ENCODE measurements around the gene FIGNL1. TPM values are rescaled to one million over a fixed set of nuclear protein-coding genes. Genes with fewer than 3 reads are reported as not detected.

FIGNL1 gene
- total and polyA plus RNA-seq, 7 experiments from 2014 or later = 7.7 to 30.2 (median 10.3) TPM

DNA sequence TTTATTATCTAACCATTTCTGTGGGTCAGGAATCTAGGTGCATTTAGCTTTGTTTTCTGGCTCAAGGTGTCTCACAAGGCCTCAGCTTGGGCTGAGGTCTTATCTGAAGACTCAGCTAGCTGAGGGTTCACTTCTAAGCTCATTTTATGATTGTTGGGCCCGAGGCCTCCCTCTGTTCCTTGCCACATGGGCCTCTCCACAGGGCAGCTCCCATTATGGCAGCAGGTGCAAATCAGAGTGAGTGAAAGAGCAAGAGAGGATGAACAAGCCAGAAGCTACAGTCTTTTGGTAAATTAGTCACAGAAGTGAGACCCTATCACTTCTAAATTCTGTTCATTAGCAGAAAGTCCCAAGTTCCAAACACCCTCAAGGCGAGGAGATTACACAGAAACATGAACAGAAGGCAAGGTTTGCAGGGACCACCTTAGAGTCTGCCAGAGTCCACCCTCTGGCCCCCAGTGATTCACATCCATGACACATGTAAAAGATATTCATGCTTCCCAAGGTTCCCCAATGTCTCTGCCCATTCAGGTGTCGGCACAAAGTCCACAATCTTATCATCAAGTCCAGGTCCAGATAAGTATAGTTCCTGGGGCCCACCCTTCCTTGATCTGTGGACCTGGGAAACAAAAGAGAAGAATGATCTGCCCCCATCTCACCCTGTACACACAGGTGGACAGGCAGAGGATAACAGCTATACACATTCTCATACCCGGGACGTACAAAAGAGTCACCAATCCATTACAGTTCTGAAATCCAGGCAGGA is 23.7 kb downstream of the FIGNL1 start:
- H3K27ac ChIP-seq (ENCODE audit: low read depth, low read length) = no peak overlapping the region
- H3K27me3 ChIP-seq (ENCODE audit: control insufficient read depth in 2 of 2, insufficient read depth in 2 of 2, low read length in 2 of 2) = no peaks in the 10 kb centered on the region
- Mint-ChIP-seq H3K27me3 (no peaks in the 10 kb centered on the region), H3K27ac (peak overlapping the region in 1 of 9 donors; percentile 20), H3K36me3 (no peaks in the 10 kb centered on the region), H3K4me1 (no peaks in the 10 kb centered on the region), H3K4me3 (no peak overlapping the region), H3K9me3 (no peaks in the 10 kb centered on the region)
- intact Hi-C loops (cut with micrococcal nuclease) = no loop called here
- no peak overlapping the region for H3K4me3 ChIP-seq (ENCODE audit: low read length)
- H3K4me1 ChIP-seq (ENCODE audit: control insufficient read depth in 2 of 2, insufficient read depth in 2 of 2, low read length in 2 of 2) = no peaks in the 10 kb centered on the region
- CTCF ChIA-PET = interaction anchor here (0.9 to 1.7 kb wide), 3 partner anchors 9 to 334 kb away, joined by 3 to 4 read pairs (median 4); partner anchors contain the start of gene ZPBP
- H3K9me3 ChIP-seq (ENCODE audit: control insufficient read depth in 2 of 3, low read length in 3 of 3) = no peaks in the 10 kb centered on the region
- no peak for DNase-seq
- POLR2A ChIA-PET = interaction anchor here (0.7 to 1.4 kb wide), 2 partner anchors 8 to 11 kb away, joined by 3 to 4 read pairs; no protein-coding TSS in a partner anchor
- H3K36me3 ChIP-seq (ENCODE audit: control insufficient read depth in 2 of 3, insufficient read depth in 3 of 3, low read length in 3 of 3) = no peaks in the 10 kb centered on the region
- no peak for ATAC-seq

DNA sequence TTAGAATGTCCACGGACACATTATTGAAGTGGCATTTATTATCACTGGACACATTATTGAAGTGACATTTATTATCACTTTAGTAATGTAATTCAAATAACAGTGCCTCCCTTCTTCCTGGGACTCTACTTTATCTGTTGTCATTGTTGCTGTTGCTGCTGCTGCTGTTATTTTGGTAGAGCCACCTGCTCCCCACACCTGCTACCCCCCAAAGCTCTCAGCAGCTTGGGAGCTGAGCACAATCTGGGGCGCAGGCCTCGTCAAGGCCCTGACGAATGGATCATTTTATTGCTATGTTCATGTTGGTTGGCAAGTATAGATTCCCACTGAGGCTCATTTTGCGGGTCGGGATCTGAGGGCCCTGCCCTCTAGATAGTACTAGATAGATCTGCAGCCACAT is 24.8 kb downstream of the FIGNL1 start:
- H3K36me3 Mint-ChIP-seq = no peaks in the 10 kb centered on the region
- POLR2A ChIA-PET = interaction anchor here (1.1 kb wide), 1 partner anchor 12 kb away, joined by 4 read pairs; no protein-coding TSS in a partner anchor

DNA sequence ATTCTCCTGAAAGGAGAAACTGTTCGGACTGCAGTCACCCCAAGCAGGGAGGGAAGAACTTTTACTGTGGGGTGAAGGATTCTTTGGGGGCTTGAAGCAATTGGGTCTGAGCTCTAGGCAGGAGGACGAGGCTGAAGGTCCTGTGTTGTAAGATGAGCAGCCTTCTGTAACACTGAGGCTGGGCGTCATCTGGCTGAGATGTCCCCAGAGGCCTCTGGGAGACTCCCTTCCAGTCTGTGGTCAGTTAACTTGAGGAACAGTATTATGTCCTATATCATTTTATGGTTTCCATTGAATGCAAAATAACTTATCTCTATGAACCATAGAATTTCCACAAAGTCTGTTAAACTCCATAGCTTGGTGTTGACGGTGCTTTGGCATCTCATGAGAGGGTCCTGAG is 26.3 kb downstream of the FIGNL1 start:
- Histone ChIP-seq H3K27ac (ENCODE audit: low read depth, low read length) (no peak overlapping the region), H3K4me3 (ENCODE audit: low read length) (no peak overlapping the region), H3K27me3 (ENCODE audit: control insufficient read depth in 2 of 2, insufficient read depth in 2 of 2, low read length in 2 of 2) (no peaks in the 10 kb centered on the region), H3K4me1 (ENCODE audit: control insufficient read depth in 2 of 2, insufficient read depth in 2 of 2, low read length in 2 of 2) (no peaks in the 10 kb centered on the region), H3K9me3 (ENCODE audit: control insufficient read depth in 2 of 3, low read length in 3 of 3) (no peaks in the 10 kb centered on the region), H3K36me3 (ENCODE audit: control insufficient read depth in 2 of 3, insufficient read depth in 3 of 3, low read length in 3 of 3) (no peaks in the 10 kb centered on the region)
- ATAC-seq (no peak), DNase-seq (no peak)
- POLR2A ChIA-PET = no interaction called here
- H3K27ac Mint-ChIP-seq = no peak overlapping the region
- intact Hi-C loops (cut with micrococcal nuclease) = no loop called here
- H3K4me3 Mint-ChIP-seq = no peak overlapping the region
- CTCF ChIA-PET = no interaction called here
- H3K4me1 Mint-ChIP-seq = no peaks in the 10 kb centered on the region
- H3K27me3 Mint-ChIP-seq = no peaks in the 10 kb centered on the region
- no peaks in the 10 kb centered on the region for H3K9me3 Mint-ChIP-seq
- no peaks in the 10 kb centered on the region for H3K36me3 Mint-ChIP-seq

More for the DNA sequence above, 24.8 kb downstream of the FIGNL1 start:
- CTCF ChIA-PET = no interaction called here
- Histone ChIP-seq H3K27me3 (ENCODE audit: control insufficient read depth in 2 of 2, insufficient read depth in 2 of 2, low read length in 2 of 2) (no peaks in the 10 kb centered on the region), H3K4me3 (ENCODE audit: low read length) (no peak overlapping the region), H3K4me1 (ENCODE audit: control insufficient read depth in 2 of 2, insufficient read depth in 2 of 2, low read length in 2 of 2) (no peaks in the 10 kb centered on the region), H3K36me3 (ENCODE audit: control insufficient read depth in 2 of 3, insufficient read depth in 3 of 3, low read length in 3 of 3) (no peaks in the 10 kb centered on the region), H3K27ac (ENCODE audit: low read depth, low read length) (no peak overlapping the region), H3K9me3 (ENCODE audit: control insufficient read depth in 2 of 3, low read length in 3 of 3) (no peaks in the 10 kb centered on the region)
- H3K4me1 Mint-ChIP-seq = no peaks in the 10 kb centered on the region
- DNase-seq (no peak), ATAC-seq (no peak)
- H3K9me3 Mint-ChIP-seq = no peaks in the 10 kb centered on the region
- no peak overlapping the region for H3K4me3 Mint-ChIP-seq
- H3K27me3 Mint-ChIP-seq = no peaks in the 10 kb centered on the region
- H3K27ac Mint-ChIP-seq = no peak overlapping the region
- intact Hi-C loops (cut with micrococcal nuclease) = no loop called here

DNA sequence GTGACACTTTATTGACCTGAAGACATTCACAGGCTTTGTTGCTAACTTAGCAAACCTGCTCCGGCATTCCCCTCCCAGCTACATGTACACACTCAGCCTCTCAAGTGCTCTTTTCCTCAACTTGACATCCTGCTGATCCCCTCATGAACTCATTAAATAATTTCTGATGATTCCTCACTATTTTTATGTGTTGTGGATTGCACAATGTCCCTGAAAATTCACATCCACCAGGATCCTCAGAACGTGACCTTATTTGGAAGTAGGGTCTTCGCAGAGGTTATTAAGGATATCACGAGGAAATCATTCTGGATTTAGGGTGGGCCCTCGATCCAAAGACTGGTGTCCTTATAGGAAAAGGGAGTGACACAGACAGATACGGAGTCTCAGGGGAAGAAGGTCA is 27.3 kb downstream of the FIGNL1 start:
- CTCF ChIA-PET = interaction anchor here (0.5 to 2.7 kb wide), 4 partner anchors 217 to 718 kb away, joined by 3 to 12 read pairs (median 6); no protein-coding TSS in a partner anchor
- Histone ChIP-seq H3K27ac (ENCODE audit: low read depth, low read length) (no peak overlapping the region), H3K36me3 (ENCODE audit: control insufficient read depth in 2 of 3, insufficient read depth in 3 of 3, low read length in 3 of 3) (no peaks in the 10 kb centered on the region), H3K4me3 (ENCODE audit: low read length) (no peak overlapping the region), H3K4me1 (ENCODE audit: control insufficient read depth in 2 of 2, insufficient read depth in 2 of 2, low read length in 2 of 2) (no peaks in the 10 kb centered on the region), H3K9me3 (ENCODE audit: control insufficient read depth in 2 of 3, low read length in 3 of 3) (no peaks in the 10 kb centered on the region), H3K27me3 (ENCODE audit: control insufficient read depth in 2 of 2, insufficient read depth in 2 of 2, low read length in 2 of 2) (no peaks in the 10 kb centered on the region)
- Mint-ChIP-seq H3K27me3 (no peaks in the 10 kb centered on the region), H3K4me3 (no peak overlapping the region), H3K4me1 (peaks cover 0 to 3% (median under 1%) of the 10 kb centered on the region in 7 donors), H3K27ac (no peak overlapping the region), H3K9me3 (no peaks in the 10 kb centered on the region), H3K36me3 (no peaks in the 10 kb centered on the region)
- DNase-seq (no peak), ATAC-seq (no peak)
- POLR2A ChIA-PET = no interaction called here
- intact Hi-C loops (cut with micrococcal nuclease) = no loop called here

DNA sequence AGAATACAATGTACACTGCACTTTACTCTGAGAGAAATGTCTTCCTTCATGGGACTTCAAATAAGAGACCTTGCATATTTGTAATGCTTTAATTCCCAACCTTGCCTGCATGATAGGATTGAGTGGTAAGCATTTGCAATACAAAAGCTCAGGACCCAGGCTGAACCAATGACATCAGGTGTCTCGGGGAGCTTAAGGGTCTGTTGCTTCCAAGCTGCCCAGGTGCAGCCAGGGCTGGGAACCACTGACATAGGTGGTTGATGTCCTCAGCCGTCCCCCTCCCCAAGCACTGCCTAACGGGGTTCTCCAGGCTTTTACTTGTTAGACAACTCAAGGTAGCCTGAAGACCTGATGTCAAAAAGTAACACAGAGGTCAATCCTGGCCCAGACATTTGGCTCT is 29.1 kb downstream of the FIGNL1 start:
- Histone ChIP-seq H3K4me3 (ENCODE audit: low read length) (no peak overlapping the region), H3K4me1 (ENCODE audit: control insufficient read depth in 2 of 2, insufficient read depth in 2 of 2, low read length in 2 of 2) (peaks cover 0 to 16% of the 10 kb centered on the region in 2 donors), H3K27me3 (ENCODE audit: control insufficient read depth in 2 of 2, insufficient read depth in 2 of 2, low read length in 2 of 2) (no peaks in the 10 kb centered on the region), H3K27ac (ENCODE audit: low read depth, low read length) (no peak overlapping the region), H3K36me3 (ENCODE audit: control insufficient read depth in 2 of 3, insufficient read depth in 3 of 3, low read length in 3 of 3) (no peaks in the 10 kb centered on the region), H3K9me3 (ENCODE audit: control insufficient read depth in 2 of 3, low read length in 3 of 3) (no peaks in the 10 kb centered on the region)
- DNase-seq (no peak), ATAC-seq (no peak)
- H3K4me3 Mint-ChIP-seq = no peak overlapping the region
- H3K27me3 Mint-ChIP-seq = no peaks in the 10 kb centered on the region
- no peaks in the 10 kb centered on the region for H3K9me3 Mint-ChIP-seq
- POLR2A ChIA-PET = interaction anchor here (0.7 kb wide), 1 partner anchor 50 kb away, joined by 3 read pairs; no protein-coding TSS in a partner anchor
- H3K36me3 Mint-ChIP-seq = no peaks in the 10 kb centered on the region
- peaks cover 3 to 21% (median 18%) of the 10 kb centered on the region in 7 donors for H3K4me1 Mint-ChIP-seq
- no peak overlapping the region for H3K27ac Mint-ChIP-seq
- intact Hi-C loops (cut with micrococcal nuclease) = no loop called here
- CTCF ChIA-PET = interaction anchor here (0.7 to 7.1 kb wide), 6 partner anchors 36 to 740 kb away, joined by 3 to 77 read pairs (median 6); no protein-coding TSS in a partner anchor

DNA sequence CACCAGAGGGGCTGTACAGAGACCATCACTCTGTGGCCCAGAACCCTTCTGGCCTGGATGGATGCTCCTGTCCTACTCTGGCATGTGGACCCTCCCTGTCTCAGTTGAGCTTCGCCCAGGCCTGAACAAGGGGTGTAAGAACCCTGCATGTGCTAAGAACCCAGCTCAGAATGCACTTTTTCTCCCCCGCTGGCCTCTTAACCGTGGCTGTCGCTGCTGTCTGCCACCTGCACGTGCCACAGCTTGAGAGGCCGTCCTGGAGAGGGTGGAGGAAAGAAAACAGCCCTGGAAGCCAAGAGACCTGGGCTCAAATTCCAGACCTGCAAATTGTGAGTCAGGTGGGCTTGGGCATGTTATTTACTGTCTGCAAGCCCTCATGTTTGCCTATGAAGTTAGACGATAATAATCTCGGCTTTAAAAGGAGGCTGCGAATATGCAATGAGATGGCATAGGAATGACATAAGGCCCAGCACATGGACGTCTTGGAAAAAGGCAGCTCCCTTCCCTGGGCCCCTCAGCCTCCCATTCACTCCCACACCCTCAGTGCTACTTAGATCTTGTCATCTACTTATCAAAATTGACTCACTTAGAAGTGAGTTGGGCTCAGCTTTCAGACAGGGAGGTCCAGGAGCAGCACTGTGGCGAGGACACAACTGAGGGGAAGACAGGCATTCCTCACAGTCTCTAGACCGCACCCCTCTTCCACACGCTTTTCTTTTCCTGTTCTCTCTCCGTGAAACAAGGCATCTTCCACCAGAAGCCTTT is 31.4 kb downstream of the FIGNL1 start:
- Histone ChIP-seq H3K36me3 (ENCODE audit: control insufficient read depth in 2 of 3, insufficient read depth in 3 of 3, low read length in 3 of 3) (no peaks in the 10 kb centered on the region), H3K27me3 (ENCODE audit: control insufficient read depth in 2 of 2, insufficient read depth in 2 of 2, low read length in 2 of 2) (no peaks in the 10 kb centered on the region), H3K9me3 (ENCODE audit: control insufficient read depth in 2 of 3, low read length in 3 of 3) (no peaks in the 10 kb centered on the region), H3K4me3 (ENCODE audit: low read length) (no peak overlapping the region), H3K27ac (ENCODE audit: low read depth, low read length) (no peak overlapping the region), H3K4me1 (ENCODE audit: control insufficient read depth in 2 of 2, insufficient read depth in 2 of 2, low read length in 2 of 2) (peaks cover 0 to 22% of the 10 kb centered on the region in 2 donors)
- Mint-ChIP-seq H3K9me3 (no peaks in the 10 kb centered on the region), H3K36me3 (no peaks in the 10 kb centered on the region), H3K27ac (peak overlapping the region in 2 of 9 donors; percentile 18 to 26), H3K4me3 (no peak overlapping the region), H3K27me3 (no peaks in the 10 kb centered on the region), H3K4me1 (peaks cover 5 to 35% (median 29%) of the 10 kb centered on the region in 7 donors)
- CTCF ChIA-PET = interaction anchor here (0.8 to 7.1 kb wide), 21 partner anchors 20 to 325 kb away, joined by 3 to 77 read pairs (median 6); partner anchors contain the start of gene ZPBP
- POLR2A ChIA-PET = interaction anchor here (0.7 to 1.5 kb wide), 11 partner anchors 9 to 276 kb away, joined by 3 to 7 read pairs (median 3); partner anchors contain the start of gene IKZF1
- DNase-seq (no peak), ATAC-seq (no peak)
- intact Hi-C loops (cut with micrococcal nuclease) = loop anchor here (1.0 to 2.0 kb wide), 10 partner anchors 25 to 326 kb away; no protein-coding TSS in a partner anchor

Data from naive thymus-derived CD4-positive, alpha-beta T cell (primary cell).